NCI-H446 (cell line): ENCODE measurements around the gene CCDC93.
"Not testable (repeated sequence)": the region's sequence is repeated elsewhere in the genome, so short reads cannot be mapped to it uniquely, and the experiment has no call there.

ENCODE experiments used
- DNase-seq, 2 experiments: peaks; one replicate each; lab custom pipeline; 2025; lab: John Stamatoyannopoulos, UW

The CCDC93 gene

GRCh38 chr2:117953231-117953630 is 60.6 kb downstream of the CCDC93 start:
- DNase-seq: no peak

DNA sequence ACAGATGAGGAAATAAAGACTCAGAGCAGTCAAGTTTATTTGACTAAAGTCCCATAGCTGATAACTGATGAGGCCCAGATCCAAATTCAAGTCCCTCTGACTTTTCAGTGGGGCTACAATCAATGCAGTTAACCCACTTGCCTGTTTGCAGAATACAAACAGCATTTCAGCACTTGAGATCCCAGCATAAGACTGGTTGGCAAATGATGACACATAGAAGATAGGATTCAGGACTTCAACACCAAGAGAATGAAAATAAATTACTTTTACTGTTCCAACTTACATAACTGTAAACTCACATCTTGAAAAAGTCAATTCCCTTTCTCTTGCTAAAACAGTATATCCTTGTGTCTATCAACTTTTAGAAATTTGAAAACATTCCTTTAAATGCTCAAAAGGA is 61.2 kb downstream of the CCDC93 start:
- no peak for DNase-seq

DNA sequence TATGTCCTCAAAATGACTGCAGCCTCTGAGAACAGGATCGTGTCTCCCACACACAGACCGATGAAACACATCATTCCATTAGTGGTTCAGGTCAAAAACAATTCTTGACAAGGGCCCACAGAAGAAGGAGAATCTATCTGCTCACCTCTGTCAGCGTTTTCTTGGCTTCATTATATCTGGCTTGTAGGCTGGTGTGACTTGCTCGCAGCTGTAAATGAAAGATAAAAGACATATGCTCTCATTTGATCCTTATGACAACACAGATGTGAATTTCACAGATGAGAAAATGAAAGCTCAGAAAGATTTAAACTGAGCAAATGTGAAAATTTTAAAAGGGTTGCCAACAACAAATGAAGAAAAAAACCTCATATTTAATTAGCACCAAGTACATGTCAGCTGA is 61.6 kb downstream of the CCDC93 start:
- DNase-seq: no peak

DNA sequence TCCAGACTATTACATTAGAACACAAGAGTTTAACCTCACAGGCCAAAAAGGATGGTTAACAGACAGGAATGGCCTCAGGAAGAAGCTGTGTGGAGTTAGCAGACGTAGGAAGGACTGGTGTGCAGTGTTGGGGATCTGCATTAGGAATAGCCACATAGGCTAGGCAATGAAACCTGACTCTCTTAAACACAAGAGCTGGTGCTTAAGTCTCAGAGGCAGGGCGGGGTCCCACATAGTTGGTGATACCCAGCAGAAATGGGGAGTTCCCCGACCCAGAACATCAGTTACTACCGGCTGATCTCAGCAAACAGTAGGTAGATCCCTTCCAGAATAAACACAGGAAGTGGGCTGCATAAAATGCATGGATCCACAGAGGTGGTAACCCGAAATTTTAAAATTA is 64.1 kb downstream of the CCDC93 start:
- DNase-seq: no peak

DNA sequence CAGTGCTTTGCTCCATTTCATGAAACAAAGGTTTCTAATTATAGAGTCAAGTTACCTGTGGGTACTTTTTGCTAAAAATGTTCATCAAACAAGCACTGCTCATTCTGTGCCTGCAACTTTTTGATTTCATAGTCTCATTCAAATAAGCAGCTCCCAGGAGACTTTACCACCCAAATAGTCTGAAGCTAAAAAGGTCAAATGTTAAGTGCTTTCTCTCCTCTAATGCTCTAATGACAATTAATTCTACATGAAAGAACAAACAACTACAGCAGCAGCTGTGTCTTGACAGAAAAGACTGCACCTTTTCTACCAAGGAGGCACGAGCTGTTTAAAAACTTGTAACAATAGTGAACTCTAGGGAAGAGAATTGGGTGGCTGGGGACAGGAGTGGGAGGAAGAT is 65.3 kb downstream of the CCDC93 start:
- DNase-seq: no peak

- no peak for DNase-seq
These were observed 68.6 kb downstream of the CCDC93 start for GRCh38 chr2:117945296-117945695.

DNA sequence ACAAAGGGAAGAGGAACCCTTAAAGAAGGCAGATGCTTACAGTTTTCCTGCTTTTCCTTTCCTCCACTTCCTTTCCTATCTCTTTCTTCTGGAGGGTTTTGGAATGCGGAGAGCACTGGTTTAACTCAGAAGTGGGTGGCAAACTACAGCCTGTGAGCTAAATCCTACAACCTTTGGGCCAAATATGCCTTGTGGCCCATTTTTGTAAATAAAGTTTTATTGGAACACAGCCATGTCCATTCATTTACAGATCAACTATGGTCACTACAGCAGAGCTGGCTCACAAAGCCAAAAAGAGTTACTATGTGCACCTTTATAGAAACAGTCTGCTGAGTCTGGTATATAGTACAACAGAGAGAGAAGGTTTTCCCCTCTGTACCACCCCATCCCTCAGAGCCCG is 69.1 kb downstream of the CCDC93 start:
- no peak for DNase-seq

GRCh38 chr2:117943013-117943672 is 70.7 kb downstream of the CCDC93 start:
- DNase-seq: no peak

GRCh38 chr2:117942551-117942950 is 71.3 kb downstream of the CCDC93 start:
- DNase-seq: no peak

DNA sequence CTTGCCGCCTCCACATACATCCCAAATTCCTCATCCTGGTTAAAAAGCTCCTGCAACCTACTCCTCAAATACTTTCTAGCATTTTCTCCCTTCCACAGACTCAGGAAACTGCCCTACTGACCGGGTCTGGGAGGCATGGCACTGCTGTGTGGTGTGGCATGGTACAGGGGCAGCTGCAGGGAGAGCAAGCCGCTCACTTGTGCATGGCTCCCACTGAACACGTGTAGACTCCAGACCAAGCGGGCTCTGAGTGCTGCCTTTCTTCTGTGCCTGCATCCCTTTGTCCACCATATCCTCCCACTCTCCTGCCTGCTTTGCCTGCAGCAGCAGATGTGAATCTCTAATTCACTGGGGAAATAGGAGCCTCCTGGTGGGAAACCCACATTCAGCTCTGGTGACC is 72.2 kb downstream of the CCDC93 start:
- DNase-seq: no peak

DNA sequence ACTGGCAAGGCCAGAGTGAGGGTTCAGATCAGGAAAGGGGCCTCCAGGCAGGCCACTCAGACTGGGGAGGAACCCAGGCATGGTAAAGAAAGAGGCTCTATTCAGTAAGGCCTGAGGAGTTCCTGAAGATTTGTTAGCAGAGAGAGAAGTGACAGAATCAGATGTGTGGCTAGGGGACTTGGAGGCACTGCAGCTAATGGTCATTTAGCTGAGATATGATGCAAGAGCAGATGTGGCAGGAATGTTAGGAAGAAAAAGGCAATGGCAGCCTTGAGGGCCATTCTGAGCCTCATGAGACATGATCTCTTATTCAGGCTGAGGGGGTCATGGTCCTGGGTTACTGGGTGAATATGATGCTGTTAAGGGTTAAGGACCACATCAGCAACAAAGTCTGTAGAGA is 73.4 kb downstream of the CCDC93 start:
- DNase-seq: no peak

- no peak for DNase-seq
These were observed 75.3 kb downstream of the CCDC93 start for GRCh38 chr2:117938611-117939010.

DNA sequence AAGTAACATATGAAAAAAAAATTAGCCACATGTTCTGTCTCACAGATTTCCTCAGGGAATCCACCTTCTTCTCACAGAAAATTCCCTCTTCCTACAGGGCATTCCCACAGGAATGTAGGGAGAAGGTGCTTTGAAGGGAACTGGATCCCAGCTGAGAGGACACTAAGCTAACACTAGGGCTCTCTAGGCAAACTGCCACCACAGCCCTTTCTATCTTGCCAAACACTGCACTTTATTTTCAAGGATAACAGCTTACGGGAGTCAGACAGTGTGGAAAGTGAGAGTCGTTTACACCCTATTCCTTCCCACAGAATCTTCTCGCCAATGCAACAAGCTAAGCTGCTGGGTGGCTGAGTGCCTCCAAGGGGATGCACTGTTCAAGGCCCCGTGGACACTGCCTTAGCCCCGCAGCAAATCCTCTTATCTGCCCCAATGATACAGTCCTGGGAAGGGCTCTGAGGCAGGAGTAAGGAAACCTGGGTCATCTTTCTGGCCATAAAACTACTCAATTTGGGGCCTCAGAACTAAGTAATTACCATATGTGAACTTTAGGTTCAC is 76.9 kb downstream of the CCDC93 start:
- no peak for DNase-seq

- DNase-seq: no peak
These were observed 77.9 kb downstream of the CCDC93 start for GRCh38 chr2:117935954-117936353.

DNA sequence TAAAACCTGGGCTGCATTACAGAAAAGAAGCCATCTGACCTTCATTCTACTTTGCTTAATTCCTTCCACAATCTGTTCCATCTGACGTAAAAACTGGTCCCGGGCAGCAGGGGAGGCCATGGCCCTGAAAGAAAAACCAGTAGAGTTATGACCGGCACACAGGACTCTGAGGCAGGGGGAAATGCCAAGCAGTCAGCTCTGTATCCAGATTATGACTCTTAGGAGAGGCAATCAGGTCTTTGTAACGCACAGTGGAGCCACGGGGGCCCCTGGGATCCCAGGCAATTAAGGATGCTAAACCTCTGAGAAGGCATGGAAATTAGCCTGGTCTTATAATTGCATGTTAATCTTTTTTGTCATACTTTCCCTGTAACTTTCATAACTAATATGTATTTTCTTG is 78.4 kb downstream of the CCDC93 start:
- no peak for DNase-seq

GRCh38 chr2:117933884-117934354 is 80.0 kb downstream of the CCDC93 start:
- no peak for DNase-seq

GRCh38 chr2:117931978-117932377 is 81.9 kb downstream of the CCDC93 start:
- DNase-seq: no peak

- no peak for DNase-seq
These were observed 82.6 kb downstream of the CCDC93 start for GRCh38 chr2:117931266-117931665.

- DNase-seq: no peak
These were observed 83.1 kb downstream of the CCDC93 start for GRCh38 chr2:117930775-117931174.

DNA sequence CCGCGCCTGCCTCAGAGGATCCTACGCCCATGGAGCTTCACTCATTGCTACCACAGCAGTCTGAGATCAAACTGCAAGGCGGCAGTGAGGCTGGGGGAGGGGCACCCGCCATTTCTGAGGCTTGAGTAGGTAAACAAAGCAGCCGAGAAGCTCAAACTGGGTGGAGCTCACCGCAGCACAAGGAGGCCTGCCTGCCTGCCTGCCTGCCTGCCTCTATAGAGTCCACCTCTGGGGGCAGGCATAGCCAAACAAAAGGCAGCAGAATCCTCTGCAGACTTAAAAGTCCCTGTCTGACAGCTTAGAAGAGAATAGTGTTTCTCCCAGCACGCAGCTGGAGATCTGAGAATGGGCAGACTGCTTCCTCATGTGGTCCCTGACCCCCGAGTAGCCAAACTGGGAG is 90.4 kb downstream of the CCDC93 start:
- not testable (repeated sequence) for DNase-seq

DNA sequence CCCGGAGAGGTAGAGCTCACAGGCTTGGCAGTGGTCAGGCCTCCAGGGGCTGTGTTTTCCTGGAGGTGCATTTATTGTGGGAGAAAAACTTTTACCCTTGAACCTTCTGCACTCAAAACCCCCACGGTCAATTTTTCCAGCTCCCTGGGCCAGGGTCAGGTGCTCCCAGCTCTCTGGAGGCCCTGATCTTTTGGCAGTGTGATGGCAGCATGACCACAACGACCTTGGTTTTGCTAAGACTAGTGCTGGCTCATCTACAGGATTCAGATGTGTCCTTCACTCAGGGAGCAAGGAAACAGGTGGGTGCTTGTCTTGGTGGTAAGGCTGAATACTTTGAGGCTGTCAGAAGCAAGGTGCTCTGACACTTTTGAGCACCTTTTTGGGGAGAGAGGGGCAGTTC is 92.3 kb downstream of the CCDC93 start:
- DNase-seq: no peak

- no peak for DNase-seq
These were observed 95.3 kb downstream of the CCDC93 start for GRCh38 chr2:117918608-117919007.

GRCh38 chr2:117917223-117917917 is 96.5 kb downstream of the CCDC93 start:
- no peak for DNase-seq

DNA sequence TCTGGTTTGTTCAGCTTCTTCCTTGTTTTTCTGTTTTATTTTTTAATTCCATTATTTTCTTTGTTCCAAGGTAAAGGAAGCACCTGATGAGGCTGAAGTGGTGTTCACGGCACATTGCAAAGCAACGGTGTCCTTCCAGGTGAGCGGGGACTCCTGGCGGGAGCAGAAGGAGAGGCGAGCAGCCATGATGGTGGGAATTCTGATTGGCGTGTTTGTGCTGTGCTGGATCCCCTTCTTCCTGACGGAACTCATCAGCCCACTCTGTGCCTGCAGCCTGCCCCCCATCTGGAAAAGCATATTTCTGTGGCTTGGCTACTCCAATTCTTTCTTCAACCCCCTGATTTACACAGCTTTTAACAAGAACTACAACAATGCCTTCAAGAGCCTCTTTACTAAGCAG is 110.9 kb downstream of the CCDC93 start:
- DNase-seq: no peak
